Amygdala (tissue), 56 donors: Measurements from ENCODE around the gene NFATC1.

Source experiments
- DNase-seq, 56 donors: peaks; one replicate each; lab custom pipeline; 2025; lab: John Stamatoyannopoulos, UW

Gene NFATC1

GRCh38 chr18:79483971-79484491 is 88.3 kb downstream of the NFATC1 start:
- no peak for DNase-seq

DNA sequence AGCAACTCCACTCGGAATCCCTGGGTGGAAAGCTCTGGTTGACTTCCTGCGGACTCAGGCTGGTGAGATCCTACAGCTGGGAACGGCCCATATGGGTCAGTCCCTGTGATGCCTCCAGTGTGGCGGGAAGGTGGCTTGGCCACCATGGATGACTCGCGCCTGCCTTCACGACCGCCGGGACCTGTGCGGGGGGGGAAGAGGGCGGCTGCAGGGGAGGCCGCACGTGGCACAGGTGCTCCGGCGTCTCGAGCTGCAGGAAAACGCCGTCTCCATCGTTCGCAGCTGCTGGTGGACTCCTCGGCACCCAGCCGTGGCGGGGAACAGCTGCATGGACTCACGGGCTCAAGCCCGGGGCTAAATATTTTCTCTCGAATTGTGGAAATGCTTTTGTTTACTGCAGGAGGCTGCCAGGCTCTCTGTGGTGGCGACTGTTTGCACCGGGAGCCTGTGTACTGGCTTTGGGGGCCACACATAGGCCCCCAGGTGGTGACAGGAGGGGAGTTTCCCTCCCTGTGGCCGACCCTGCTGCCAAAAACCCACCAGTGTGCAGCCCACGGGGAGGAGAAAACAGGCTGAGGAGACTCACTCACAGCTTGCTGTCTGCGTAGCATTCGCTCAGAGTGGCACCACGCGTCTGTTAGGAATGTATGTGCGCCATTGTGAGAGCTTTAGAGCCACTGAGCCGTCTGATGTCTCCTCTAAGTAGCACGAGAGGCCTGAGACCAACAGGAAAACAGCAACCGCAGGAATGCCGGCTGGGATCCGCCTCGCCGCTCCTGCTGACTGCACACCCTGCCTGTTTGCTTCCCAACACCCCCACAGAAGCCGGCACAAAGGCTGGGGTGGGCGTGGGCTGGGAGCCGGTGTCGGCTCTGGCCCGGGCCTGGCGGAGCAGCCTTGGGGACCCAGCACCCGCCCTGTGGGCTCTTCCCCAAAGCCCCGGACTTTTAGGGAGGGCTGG is 89.2 kb downstream of the NFATC1 start:
- DNase-seq = no peak

DNA sequence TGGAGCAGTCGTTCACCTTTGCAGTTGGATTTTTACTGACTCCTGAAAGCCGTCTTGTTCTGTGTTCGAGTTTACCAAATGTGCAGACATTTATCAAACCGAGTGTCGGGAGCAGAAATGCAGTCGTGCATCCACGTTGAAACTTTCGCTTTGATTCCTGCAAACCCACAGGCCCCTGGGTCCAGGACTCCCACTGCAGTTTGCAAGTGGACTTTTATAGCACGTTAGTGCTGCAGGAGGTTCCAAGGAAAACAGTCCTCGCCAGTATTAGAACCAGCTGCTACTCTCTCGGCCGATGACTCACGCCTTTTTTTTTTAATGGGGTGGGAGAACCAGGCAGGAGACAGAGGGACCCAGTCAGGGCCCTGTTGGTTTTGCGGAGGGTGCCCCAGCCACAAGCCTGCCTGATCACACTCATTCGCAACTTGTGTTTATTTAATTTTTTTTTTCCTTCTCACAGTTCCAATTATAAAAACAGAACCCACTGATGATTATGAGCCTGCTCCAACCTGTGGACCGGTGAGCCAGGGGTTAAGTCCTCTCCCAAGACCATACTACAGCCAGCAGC is 90.1 kb downstream of the NFATC1 start:
- no peak for DNase-seq

- DNase-seq = no peak
Measured at GRCh38 chr18:79486356-79487182, 90.8 kb downstream of the NFATC1 start.

- no peak for DNase-seq
Measured at GRCh38 chr18:79487183-79487800, 91.6 kb downstream of the NFATC1 start.

DNA sequence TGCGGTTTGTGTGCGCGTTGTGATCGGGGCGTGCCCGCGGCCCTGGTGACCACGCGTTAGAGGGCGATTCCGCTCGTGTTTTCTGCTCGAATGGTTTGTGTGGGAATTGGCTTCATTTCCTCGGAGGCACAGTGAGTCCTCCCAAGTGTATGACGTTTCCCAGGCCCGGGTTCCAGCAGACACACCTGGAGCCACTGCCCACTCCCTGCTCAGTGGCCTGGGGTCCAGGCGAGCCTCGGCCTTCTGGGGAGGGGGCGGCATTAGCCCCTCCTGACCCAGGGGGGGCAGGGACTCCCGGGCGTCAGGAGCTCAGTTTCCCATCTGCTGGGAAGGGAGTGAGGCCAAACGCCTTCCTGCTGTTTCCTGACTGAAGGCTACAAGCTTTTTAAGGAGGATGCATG is 92.1 kb downstream of the NFATC1 start:
- DNase-seq = no peak

DNA sequence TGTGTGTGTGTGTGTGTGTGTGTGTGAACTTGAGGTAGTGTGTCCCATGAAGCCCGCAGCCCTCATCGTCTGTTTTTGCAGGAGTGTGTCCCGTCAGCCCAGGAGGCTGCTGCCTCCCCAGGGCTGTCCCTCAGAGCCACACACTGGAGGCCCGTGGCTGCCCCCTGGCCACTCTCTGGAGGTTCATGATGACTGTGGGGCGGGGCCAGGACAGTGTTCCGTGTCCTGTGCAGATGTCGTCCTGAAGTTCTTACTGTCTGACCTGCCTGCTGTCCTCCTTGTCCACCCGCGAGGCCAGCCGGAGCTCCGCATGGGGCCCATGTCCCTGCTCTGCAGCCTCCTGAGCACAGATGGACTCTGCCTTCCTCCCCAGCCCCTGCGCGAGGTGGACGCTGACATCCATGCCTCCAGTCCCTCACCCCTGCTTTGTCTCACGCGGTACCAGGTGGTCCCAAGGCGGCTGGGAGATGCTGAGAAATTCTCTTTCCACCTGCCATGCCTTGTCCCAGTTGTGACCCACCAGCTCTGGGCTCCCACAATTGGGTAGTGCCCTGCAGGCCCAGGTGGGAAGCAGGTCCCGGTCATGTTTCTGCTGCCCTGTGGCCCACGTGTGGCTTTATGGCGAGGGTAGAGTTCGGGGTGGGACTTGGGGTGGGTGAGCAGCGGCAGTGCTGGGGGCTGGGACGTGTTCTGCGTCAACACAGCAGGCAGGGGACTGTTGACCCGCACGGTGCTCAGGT is 92.8 kb downstream of the NFATC1 start:
- DNase-seq = no peak

DNA sequence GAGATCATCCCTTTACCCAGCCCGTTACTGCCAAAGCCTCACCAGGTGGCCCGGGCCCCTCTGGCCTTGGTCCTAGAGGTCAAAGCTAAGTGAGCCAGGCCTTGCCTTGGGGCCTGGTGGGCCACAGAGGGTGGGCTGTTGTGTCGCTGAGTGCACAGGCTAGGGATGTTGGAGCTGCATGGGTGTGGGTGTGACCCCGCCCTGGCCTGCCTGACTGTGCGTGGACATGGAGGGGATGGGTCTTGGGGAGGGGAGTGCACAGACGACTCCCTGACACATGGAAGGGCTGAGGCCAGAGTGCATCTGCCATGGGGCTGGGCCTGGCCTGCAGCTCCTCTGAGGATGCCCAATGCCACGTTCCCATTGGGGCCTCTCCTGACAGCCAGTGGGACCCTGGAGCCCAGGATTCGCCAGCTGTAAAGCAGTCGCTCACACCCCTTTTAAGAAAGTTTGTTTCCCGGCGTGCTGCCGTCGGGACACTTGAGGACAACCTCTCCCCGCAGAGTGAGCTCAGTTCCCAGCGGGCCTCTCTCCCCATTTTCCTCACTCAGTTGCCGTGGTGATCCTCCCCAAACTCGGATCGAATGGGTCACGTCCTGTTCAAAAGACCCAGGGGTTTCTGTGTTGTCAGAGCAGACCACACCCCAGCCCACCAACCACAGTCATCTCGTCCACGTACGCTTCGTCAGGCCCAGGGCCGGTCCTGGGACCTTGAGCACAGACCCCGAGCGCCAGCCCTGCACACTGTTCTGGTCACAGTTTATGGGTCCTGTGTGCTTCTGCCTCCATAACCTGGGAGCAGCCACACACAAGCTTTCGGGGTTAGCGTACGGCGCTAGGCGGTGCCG is 93.5 kb downstream of the NFATC1 start:
- DNase-seq = no peak

DNA sequence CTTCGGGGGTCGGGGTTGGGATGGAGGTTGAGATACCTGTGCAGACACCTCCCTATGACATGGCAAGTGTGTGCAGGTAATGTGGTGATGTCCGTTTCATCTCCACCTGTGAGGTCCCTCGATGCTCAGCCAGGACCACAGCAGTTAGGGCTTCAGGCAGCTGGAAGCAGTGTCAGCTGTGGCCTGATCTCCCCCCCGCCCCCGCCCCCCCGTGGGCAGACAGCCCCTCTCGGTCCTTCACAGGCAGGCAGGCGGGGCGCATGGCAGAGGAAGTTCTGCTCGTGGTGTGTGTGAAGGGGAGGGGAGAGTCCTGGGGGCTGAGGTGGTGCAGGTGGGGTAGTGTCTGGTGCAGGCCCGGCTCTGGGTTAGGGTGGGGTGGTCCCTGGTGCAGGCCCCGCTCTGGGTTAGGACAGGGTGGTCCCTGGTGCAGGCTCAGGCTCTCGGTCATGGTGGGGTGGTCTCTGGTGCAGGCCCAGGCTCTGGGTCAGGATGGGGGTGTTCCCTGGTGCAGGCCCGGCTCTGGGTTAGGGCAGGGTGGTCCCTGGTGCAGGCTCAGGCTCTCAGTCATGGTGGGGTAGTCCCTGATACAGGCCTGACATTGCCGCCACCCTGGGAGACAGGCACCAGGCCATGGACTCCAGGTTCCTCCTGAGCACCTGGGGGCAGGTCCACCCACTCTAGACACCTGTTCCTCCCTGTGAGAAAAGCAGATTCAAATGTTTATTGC is 94.3 kb downstream of the NFATC1 start:
- no peak for DNase-seq

DNA sequence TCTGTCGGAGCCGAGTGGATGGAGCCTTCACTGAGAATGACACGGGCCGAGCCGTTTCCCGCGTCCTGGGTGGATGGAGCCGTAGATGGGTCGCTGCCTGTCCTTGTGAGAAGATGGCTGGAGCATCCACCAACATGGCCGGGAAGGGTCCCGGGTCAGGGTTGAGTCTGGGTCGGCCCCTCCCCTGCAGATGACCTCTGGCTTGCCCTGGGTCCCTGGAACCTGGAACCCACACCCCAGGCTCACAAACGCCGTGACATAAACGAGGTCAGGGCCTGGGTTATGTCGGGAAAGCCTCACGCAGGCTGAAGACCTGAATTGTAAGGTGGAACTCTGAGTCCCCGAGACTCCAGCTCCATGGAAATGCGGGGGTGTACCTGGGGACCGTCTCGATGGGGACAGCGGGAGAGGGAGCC is 94.9 kb downstream of the NFATC1 start:
- no peak for DNase-seq

GRCh38 chr18:79491081-79491551 is 95.4 kb downstream of the NFATC1 start:
- DNase-seq = no peak

DNA sequence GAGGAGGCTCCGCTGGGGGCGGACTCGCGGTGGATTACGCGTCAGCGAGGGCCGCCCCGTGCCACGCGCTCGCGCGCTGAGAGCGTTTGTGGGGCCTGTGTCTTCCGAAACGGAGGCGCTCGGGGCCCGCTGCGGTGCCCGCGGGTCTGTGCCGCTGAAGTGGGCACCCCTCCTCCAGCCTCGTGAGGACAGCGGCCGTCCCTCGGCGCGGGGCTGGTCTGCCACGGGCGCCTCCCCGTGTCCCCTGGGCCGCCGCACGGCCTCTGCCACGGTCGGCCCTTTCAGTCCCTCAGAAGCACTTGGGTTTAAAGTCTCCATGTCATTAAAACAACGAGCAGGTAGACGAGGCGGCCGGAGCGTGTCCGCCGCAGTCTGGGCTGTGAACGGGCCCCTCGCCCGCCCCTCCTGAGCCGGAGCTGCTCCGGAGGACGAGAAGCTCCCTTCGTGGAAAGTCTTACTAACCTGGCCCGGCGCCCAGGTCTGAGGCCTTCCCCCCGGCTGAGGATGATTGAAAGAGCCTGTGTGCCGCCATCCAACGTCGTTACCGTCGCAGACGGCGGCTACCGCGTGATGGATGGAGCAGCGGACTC is 97.6 kb downstream of the NFATC1 start:
- no peak for DNase-seq

DNA sequence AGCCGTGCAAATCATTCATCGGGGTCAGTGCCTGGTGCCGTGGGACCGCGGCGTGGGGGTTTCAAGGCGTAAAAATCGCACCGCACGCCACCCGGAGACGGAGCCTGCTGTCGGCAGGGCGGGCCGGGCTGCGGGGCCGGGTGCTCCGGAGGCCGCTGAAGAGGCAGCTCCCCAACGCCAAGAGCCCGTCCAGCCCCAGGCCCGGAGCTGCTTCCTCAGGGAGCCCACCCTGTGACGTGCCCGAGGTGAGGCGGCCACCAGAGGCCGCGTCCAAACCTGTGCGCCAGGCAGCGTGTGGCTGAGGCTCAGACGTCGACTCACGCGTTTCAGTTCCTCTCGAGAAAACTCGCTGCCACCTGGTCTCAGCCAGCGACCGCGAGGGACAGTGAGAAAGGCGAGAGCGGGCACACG is 98.1 kb downstream of the NFATC1 start:
- no peak for DNase-seq

GRCh38 chr18:79494936-79495335 is 99.2 kb downstream of the NFATC1 start:
- no peak for DNase-seq

- no peak for DNase-seq
Measured at GRCh38 chr18:79495591-79496071, 99.9 kb downstream of the NFATC1 start.

DNA sequence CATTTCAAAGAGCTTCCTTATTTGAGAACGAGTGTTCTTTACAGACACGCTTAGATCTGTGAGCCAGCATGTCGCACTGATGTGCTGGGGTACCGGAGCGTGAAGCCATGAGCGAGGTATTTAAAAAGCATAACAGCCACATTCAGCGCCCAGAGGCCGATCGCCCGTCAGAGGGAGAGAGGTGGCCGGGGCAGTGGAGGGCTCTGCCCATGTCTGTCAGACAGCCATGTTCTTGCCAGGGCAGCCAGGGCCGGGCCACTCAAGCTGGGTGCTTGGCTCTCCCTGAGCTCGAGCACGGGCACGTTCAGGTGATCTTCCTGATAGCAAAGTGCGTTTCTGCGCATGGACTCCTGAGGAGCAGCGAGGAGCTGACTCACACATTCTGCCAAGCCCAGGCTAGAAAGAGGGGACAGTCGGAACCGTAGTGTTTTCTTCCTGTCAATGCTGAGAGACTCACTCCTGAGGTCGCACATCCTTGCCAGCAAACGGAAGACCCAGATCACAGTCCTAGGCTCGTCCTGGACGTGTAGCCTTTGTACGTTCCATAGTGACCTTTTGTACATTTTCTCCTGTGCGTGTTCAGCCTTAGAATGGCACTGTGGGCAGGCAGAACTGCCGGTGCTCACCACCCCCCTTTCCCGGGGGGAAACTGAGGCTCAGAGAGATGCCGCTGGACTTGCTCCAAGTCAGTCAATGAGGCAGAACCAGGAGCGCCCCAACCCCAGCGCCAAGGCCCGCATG is 100.7 kb downstream of the NFATC1 start:
- DNase-seq = no peak
